Cardiac septum (tissue), 1 donor: ENCODE data around the gene ZNF747. TPM values are rescaled to one million over a fixed set of nuclear protein-coding genes. Genes with fewer than 3 reads are reported as not detected.

Experiments
- DNase-seq: peaks from one replicate; pipeline ENCODE4 v3.0.0-alpha.2; 2020; ENCODE audit warnings: low spot score
- intact Hi-C: fragments of 100-400 bp; cut with DNase I; formaldehyde crosslinking; loops from one replicate; pipeline ENCODE4 v1.14.0; 2022
- microRNA-seq: library from miRNA; unstranded; fragments of <30 nt; microRNA quantifications from one replicate; pipeline ENCODE4 v1.2.0, GENCODE V29; 2020
- total RNA-seq: library from RNA; stranded (reverse); fragmentation: NEBNext Ultra II Directional; extraction: Animal tissue kit (Norgen Biotek cat#: 25700); gene quantifications from one replicate; pipeline ENCODE4 v1.2.1, GENCODE V29; 2021
- donor health status: DM: no; HTN: no; CAD: no.

The ZNF747 gene
- total RNA-seq, 1 donor from 2014 or later = 13.7 TPM

DNA sequence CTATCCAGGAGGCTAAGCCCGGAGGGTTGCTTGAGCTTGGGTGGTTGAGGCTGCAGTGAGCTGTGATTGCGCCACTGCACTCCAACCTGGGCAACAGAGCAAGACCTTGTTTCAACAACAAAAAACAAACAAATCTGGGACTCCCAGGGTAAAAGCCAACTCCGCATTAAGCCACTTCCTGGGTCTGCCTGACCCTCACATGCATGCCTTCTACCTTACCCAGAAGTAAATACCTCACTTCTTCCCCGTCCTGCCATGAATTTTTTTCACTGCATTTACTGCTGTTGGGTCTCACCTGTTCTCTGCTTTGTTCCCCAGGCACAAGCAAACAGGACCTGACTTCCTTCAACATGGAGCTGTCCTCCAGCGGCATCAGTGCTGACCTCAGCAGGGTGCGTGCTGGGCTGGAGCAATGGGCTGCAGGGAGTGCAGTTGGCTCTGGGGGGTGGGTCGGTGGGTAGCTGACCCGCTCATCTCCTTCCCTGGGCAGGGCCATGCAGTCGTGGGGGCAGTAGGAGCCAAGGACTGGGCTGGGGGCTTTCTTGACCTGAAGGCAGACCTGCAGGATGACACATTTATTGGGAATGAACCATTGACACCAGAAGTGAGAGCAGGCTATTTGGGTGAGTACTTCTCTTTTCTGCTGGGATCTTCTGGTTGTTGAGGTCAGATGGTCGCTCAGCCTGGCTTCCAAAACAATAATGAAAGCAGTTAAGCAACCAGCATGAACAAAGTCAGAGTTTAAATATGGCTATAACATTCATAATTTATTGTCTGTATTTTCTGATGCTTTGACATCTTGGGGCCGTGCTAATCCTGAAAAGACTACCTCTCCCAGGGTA lies 45.7 kb downstream of the ZNF747 start:
- no peak for DNase-seq
- intact Hi-C loops = no loop called here

DNA sequence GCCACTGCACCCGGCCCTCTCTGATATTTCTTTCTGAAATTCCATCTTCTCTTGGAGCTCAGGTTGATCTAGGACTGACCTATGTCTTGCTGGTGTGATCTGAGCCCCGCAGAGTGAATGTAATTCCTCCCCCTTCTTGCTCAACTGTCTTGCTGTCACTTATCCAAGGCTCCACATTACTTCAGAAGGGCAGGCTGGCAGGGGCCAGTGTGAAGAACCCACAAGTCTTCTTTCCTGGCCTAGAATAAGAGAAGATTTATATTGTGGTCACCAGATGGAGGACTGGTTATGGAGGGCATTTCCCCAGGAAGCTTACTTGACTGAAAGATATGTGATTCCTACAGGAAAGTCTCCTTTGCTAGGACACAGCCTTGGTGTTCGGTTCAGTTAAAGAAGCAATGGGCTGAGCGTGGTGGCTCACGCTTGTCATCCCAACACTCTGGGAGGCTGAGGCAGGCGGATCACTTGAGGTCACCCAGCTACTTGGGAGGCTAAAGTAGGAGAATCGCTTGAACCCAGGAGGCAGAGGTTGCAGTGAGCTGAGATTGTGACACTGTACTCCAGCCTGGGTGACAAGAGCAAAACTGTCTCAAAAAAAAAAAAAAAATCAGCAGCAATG lies 48.7 kb downstream of the ZNF747 start:
- intact Hi-C loops = no loop called here
- no peak for DNase-seq

DNA sequence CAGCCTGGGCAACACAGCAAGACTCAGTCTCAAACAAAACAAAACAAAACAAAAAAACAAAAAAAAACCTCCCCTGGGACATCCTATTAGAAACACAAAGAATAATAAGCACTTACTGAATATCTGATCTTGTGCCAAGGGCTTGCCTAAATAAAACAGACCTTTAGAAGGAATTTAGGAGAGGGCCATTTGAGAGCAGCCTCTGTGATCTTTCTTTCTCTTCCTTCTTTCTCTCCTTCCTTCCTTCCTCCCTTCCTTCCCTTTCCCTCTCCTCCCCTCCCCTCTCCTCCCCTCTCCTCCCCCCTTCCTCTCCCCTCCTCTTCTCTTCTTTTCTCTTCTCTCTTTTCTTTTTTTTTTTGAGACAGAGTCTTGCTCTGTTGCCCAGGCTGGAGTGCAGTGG lies 49.8 kb downstream of the ZNF747 start:
- intact Hi-C loops = no loop called here
- DNase-seq = no peak

DNA sequence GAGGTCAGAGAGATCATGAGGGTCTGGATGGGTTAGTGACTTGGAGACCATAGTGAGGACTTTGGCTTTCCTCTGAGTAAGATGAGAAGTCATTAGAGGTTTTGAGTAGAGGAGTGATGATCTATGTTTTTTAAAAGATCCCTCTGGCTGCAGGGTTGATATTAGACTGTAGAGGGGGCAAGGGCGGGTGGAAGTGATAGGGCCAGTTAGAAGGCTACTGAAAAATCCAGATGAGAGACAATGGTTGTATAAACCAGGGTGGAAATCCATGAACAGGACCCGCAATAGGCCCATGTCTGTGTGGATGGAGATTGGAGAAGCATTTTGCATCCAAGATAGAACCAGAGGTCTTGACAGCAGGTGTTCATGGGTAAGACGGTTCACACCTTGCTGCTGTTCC lies 52.3 kb downstream of the ZNF747 start:
- intact Hi-C loops = no loop called here
- no peak for DNase-seq

DNA sequence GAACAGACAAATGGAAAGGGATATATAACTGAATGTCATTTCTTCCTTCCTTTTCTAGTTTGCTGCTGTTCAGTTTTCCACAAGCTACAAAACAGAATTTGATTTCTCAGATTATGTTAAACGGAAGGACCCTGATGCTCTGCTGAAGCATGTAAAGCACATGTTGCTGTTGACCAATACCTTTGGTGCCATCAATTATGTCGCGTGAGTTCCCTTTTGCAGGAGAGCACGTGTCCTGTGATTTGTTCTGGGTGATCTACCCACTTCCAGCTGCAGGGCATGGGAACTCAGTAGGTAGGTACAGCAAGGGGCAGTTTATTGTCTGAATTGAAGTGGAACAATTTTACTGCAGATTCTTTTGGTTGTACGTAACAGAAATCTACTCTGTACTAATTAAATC lies 53.3 kb downstream of the ZNF747 start:
- DNase-seq = no peak
- intact Hi-C loops = no loop called here

Small RNA genes lying within 50 kb of the gene (microRNA-seq; reads per million reads assigned to microRNA genes)
- not detected for gene MIR4518

Other genes starting within 250 kb of the ZNF747 start
- gene CD2BP2, start 179.6 kb downstream of the ZNF747 start, total RNA-seq = 41.7 TPM
- 23.7 TPM for gene TBC1D10B, start 164.4 kb downstream of the ZNF747 start, total RNA-seq
- 0.59 TPM for gene MYL11, start 160.1 kb downstream of the ZNF747 start, total RNA-seq
- 2.2 TPM for gene SEPTIN1, start 152.3 kb downstream of the ZNF747 start, total RNA-seq
- 6.1 TPM for gene ZNF48, start 139.4 kb downstream of the ZNF747 start, total RNA-seq
- gene ZNF771, start 127.3 kb downstream of the ZNF747 start, total RNA-seq = 7.5 TPM
- 23.1 TPM for gene DCTPP1, start 104.8 kb downstream of the ZNF747 start, total RNA-seq
- 27.3 TPM for gene SEPHS2, start 89.0 kb downstream of the ZNF747 start, total RNA-seq
- gene ITGAL, start 62.1 kb downstream of the ZNF747 start, total RNA-seq = 2.9 TPM
- 49.8 TPM for gene ZNF768, start 8.3 kb downstream of the ZNF747 start, total RNA-seq
- 11.4 TPM for gene ZNF764, start 23.5 kb upstream of the ZNF747 start, total RNA-seq
- 12.1 TPM for gene ZNF688, start 36.9 kb upstream of the ZNF747 start, total RNA-seq
- 6.7 TPM for gene ZNF785, start 50.8 kb upstream of the ZNF747 start, total RNA-seq
- gene ZNF689, start 75.5 kb upstream of the ZNF747 start, total RNA-seq = 4.9 TPM
- gene PRR14, start 116.1 kb upstream of the ZNF747 start, total RNA-seq = 21.1 TPM
- 33.2 TPM for gene FBRS, start 123.6 kb upstream of the ZNF747 start, total RNA-seq
- 47.8 TPM for gene SRCAP, start 164.3 kb upstream of the ZNF747 start, total RNA-seq
- gene PHKG2, start 213.6 kb upstream of the ZNF747 start, total RNA-seq = 13.2 TPM
- gene CFAP119, start 227.2 kb upstream of the ZNF747 start, total RNA-seq = 1.0 TPM
- gene RNF40, start 227.5 kb upstream of the ZNF747 start, total RNA-seq = 47.9 TPM